SKM-1 (cell line): ENCODE results near the gene BICD1.

ENCODE experiments used
- DNase-seq: peaks from one replicate; lab custom pipeline; 2025; ENCODE audit not compliant: unreplicated experiment; lab: John Stamatoyannopoulos, UW

Gene BICD1

DNA sequence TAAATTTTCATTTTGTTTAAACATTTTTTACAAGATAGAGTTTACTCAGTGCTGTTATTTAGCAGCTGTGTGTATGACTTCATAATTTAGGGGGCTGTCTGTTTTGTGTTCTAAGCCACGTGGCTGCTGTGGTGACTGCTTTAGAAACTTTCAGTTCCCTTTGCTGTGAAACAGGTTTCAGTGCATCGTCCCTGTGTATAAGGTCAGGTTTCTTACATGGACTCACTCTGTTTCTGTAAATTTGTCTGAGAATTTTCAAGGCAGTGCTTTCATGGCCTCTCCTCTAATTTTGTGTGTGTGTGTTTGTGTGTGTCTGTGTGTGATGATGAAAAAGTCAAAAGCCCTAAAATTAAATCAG is 32.4 kb downstream of the BICD1 start:
- DNase-seq, result no peak

- DNase-seq, result no peak
These were observed 34.2 kb downstream of the BICD1 start for GRCh38 chr12:32140877-32141276.

GRCh38 chr12:32145096-32145495 is 38.4 kb downstream of the BICD1 start:
- DNase-seq, result no peak

GRCh38 chr12:32146074-32146873 is 39.6 kb downstream of the BICD1 start:
- no peak for DNase-seq

DNA sequence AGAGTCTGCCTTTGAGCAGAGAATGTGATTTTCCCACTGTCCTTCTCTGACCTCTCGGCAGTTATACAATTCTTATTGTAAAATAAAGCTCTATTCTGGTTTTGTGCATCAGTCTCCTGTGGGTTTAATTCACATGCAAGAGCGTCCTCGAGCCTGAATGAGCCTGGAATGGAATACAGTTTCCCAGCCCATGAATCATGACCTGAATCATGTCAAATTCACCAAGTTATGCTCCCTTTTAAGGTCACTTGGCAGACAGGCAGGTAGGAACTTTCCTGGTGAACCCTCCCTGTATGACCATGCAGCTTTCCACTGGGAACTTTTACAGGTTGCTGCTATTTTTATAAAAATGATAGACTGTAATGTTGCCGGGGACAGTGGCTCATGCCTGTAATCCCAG is 41.7 kb downstream of the BICD1 start:
- DNase-seq, result no peak

DNA sequence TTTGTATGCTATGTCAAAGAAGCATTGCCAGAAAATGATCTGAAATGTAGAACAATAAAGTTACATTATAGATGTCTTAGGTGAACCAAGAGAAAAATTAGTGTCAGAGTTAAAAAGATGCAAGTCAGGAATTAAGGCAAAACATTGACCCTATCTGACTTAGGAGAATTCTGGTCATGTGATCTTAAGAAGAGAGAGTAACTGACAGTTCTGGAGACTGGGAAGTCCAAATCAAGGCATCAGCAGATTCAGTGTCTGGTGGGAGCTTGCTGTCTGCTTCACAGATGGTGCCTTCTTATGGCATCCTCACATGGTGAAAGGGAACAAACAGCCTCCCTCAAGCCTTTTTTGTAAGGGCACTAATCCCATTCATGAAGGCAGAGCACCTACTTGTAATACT is 42.8 kb downstream of the BICD1 start:
- no peak for DNase-seq

GRCh38 chr12:32151086-32151485 is 44.4 kb downstream of the BICD1 start:
- no peak for DNase-seq

DNA sequence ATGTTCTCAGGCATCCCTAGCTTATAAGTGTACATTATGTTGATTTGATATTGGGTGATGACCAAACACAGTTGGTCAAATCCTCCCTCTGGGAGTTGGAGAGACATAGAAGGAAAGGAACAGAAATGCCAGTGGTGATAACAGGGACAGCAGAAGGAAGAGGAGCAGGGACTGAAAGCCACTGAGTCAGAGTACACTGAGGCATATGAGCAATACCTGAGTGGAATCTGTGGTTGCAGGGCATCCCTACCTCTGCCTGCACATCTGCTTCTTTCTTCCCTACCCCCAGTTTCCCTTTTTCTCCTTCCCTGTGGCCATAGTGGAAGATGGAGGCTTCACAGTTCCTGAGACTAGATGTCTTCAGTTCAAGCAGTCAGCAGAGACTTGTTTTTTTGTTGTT is 44.9 kb downstream of the BICD1 start:
- DNase-seq, result no peak

DNA sequence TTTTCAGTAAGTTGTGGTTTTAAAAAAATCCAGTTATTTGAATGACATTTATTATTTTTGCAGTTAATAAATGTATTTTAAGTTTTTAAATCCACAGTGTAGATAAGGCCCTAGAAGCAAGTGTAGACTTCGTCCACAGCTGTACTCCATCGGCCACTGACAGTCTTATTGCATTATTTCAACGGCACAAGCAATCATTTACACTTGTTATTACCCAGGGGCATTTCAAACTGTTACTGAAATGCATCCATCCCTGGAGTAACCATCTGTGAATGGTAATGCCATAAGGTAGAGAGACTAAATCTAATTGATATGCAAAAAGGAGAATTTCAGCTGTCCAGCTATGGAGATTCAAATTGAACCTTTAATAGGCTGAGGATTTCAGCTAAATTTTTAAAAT is 48.4 kb downstream of the BICD1 start:
- no peak for DNase-seq

DNA sequence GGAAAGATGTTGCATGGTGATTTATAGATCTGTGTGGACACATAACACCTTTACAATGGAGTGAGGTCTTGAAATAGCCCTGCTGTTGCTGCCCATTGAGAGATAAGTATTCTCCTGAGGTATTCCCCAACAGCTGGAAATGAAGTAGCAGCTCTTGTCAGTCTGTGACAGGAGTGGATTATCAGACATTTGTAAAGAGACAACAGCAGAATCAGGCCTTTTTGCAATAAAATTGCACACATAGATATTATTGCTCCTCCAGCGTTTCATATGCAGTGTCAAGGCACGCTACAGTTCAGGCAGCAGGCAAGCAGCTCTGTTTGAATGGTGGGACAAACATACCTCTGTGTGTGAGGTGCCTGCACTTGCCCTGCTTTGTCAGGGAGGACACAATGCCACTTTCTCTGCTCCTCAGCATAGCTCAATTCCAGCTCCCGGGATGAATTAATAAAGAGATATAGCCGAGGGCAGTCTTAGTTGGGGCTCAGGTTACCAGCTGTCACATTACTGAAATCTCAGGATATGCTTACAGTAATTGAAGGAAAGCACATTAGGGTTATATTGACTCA is 49.4 kb downstream of the BICD1 start:
- DNase-seq, result no peak

- no peak for DNase-seq
These were observed 51.9 kb downstream of the BICD1 start for GRCh38 chr12:32158525-32158924.

- no peak for DNase-seq
These were observed 52.7 kb downstream of the BICD1 start for GRCh38 chr12:32159381-32159780.

DNA sequence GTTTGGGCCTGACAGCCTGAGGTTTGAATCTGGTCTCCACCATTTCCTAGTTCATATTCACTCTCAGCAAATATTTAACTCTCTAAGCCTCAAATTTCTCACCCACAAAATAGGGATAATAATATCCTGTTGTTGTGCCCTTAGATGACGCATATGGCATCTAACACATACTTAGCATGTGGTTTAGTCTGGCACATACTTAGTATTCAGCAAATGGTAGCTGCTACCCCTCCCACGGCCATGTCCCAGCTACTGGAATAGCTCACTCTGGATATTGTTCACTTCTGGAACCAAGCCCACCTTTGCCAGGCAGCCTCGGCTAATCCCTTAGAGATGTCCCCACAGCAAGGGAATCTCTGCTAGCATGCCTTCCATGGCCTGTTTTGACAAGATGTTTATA is 53.3 kb downstream of the BICD1 start:
- DNase-seq, result no peak

DNA sequence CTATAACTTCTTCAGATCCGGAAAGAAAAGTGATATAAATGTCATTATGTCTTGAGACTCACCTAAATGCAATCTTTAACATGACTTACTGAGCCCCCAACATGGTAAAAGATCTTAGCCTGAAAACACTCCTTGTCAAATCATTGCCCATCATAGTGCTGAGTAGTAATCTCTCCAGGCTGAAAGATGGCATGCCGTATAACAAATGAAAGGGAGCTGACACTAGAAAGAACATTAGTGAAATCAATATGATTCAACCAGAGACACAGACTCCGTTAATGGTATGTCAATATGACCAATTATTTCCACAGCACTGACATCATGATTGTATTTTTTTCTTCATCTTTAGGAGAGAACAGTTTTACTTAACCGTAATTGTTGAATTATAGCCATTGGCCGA is 54.4 kb downstream of the BICD1 start:
- DNase-seq, result no peak

GRCh38 chr12:32163596-32163995 is 56.9 kb downstream of the BICD1 start:
- DNase-seq, result no peak

- DNase-seq, result no peak
These were observed 59.9 kb downstream of the BICD1 start for GRCh38 chr12:32166510-32166909.

GRCh38 chr12:32170437-32170998 is 63.9 kb downstream of the BICD1 start:
- DNase-seq, result no peak

GRCh38 chr12:32171211-32171610 is 64.6 kb downstream of the BICD1 start:
- no peak for DNase-seq

DNA sequence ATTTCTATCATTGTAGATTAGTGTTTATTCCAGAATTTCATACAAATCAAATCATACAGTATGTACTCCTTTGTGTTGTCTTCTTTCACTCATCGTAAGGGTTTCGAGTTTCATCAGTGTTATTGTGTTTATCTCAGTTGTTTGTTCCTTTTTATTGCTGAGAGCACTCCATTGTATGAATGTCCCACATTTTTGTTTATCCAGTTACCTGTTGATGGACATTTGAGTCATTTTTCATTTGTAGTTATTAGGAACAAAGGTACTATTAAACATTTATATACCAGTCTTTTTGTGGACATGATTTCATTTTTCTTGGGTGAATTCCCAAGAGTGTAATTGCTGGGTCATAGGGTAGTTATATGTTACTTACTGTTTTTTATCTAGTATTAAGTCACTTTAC is 70.0 kb downstream of the BICD1 start:
- no peak for DNase-seq

DNA sequence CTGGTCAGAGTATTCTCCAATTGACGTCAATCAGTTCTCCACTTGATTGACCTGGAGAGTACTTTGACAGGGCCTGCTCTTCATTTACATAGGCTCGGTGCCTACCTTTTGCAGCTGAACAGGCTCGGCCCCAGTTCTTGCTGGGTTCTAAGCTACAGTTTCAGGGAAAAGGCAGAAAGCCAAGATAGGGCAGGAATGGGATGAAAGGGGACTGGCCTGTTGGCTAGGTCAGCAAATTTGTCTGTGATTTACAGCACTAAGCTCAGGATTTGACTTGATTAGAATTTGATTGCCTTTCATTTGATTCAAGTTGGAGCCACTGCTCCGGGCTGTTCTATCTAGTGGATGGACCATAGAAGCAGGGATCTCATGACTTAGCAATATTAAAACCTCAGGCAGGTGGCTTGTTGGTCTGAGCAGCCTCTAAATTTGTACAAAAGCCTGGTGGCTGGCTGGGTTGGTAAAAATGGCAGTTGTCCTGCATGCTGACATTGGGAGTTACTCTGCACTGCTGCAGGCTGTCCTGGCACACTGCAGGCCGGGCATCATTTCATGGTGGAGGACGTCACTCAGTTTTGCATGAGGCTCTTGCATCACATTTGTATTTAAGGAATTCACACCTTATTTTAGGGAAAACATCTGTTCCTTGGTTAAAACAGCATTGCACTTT is 71.8 kb downstream of the BICD1 start:
- DNase-seq, result no peak

DNA sequence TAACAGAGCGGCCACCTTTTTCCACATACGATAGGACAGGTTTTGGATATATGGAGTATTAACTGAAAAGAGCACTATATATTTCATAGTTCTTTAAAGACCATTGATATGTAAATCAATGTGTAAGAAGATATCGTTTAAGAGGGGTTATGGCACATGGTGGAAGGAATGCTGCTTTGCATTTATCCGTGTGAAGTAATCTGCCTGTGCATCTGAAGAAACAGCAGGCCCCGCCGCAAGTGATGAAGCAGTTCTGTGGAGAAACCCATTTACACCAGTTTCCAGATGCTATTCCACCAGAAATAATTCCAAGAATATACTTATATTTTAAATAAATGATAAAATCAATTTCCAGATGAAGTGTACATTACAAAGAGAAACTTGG is 72.4 kb downstream of the BICD1 start:
- DNase-seq, result no peak

DNA sequence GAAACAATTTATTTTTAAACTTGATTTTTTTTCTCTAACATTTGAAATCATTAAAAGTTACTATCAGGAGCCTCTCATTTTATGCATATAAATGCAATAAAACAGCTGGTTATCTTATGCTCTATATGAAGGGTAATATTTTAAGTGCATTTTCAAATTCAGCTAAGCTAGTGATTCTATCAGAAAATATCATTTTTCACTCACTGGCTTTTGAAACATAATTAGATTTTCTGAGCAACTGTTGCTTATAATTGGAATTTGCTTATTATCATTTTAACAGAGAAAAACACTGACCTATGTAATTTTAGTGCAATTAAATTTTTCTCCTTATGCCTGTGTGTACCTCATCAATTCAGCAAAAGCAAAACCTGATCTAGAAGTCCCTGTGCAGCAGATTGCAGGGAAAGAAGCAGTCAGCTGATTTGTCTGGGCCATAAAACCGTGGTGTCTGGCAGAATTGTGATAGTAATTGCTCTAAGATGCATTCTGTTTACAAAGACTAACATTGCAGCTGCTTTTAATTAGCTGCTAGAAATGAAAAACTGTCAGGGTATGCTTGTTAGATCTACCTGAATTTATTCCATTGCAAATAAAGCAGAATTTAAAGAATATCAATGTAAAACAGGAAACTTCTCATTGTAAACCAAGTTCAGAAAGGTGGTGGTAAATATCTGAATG is 75.0 kb downstream of the BICD1 start:
- no peak for DNase-seq
